T follicular helper cell (primary cell): Measurements from ENCODE around the gene LIF.
A peak's percentile ranks its signal among the peaks of the same experiment; 100 is the strongest.

Experiments
- DNase-seq: peaks from one replicate; pipeline ENCODE4 v3.0.0-alpha.2; 2020; ENCODE audit warnings: low read depth
- total RNA-seq, 2 experiments: gene quantifications; one replicate each; lab custom pipeline; 2026; lab: John Stamatoyannopoulos, UW

LIF gene
- 1.4 to 457 reads per million in 2 experiments for total RNA-seq

GRCh38 chr22:30245985-30246813, at the start of gene LIF:
LIF (minus strand) TSS chr22:30246759; CDS start chr22:30246695, 64 bp downstream.
- DNase-seq, result peak; percentile 20

- no peak for DNase-seq
Observed at GRCh38 chr22:30296324-30296723, 49.8 kb upstream of the LIF start.

DNA sequence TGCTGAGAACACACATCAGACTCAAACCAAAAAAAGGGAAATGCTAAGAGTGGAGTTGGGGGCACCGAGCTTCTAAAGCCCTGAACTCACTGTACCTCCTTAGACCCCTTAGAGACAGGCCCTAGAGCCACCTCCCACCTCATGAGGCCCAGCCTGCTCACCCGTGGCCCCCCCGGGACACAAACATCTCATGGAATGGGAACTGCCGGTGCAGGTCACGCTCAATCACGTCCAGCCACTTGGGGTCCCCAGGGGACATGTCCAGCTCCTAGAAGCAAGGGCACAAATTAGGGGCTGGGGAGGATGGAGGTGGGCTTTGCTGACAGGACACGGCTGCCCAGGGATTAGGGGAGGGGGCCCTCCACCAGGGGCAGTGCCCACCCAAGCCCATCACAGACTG, 49.0 kb upstream of the LIF start:
- DNase-seq, result no peak

DNA sequence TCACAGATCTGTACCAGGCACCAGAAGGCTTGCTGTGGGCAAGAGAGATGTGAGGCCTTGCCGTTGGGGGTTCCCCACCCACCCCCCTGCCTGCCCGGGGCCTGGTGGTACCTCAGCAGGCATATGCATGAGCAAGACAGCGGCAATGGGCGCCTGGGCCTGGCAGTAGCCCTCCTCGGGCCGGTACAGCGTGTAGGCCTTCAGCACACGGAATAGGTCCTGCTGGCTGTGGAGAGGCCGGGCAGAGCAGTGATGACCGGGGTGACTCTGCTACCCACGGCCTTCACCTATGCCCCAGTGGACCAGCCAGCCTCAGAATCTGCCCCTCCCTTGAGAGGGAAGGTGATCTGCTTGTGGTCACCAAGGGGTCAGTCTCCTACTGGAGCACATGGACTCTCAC, 48.3 kb upstream of the LIF start:
- no peak for DNase-seq

DNA sequence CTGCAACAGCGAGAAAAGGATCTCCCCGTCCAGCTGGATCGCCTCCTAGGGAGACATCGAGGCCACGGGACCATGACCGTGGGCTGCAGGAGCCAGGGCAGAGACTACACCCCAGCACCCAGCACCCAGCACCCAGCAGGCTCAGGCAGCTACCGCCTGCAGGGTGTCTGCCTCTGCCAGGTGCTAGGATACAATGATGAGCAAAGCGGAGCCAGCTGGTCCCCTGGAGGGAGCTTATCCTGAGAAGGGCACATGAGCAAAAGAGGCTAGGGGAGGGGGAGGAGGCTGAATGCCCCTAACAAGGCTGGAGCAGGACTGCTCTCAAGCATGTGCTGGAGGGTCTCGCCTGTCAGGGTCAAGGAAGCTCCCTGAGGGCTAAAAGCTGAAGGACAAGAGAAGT, 47.5 kb upstream of the LIF start:
- DNase-seq, result no peak

GRCh38 chr22:30293026-30293425, 46.5 kb upstream of the LIF start:
- no peak for DNase-seq

- no peak for DNase-seq
Observed at GRCh38 chr22:30292069-30292970, 45.8 kb upstream of the LIF start.

GRCh38 chr22:30291058-30291892, 44.7 kb upstream of the LIF start:
- DNase-seq, result no peak

GRCh38 chr22:30290342-30291057, 43.9 kb upstream of the LIF start:
- no peak for DNase-seq

DNA sequence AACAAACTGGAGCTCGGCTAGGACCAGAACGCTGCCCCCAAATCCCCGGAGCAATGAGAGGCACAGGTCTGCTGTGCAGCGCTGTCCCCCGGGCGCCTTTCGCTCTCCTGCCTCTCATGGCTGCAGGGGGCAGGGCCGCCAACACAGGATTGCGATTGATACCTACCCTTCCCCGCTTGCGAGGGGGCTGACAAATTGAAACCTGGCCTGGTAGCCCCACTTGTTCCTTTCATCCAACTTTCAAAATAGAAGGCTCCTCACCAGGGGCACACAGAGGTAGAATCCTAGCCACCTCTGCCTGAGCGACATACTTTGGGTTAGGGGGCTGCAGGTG, 43.4 kb upstream of the LIF start:
- no peak for DNase-seq

GRCh38 chr22:30289141-30289979, 42.8 kb upstream of the LIF start, which contains the start of gene CASTOR1:
CASTOR1 (minus strand) TSS chr22:30289505; CDS start chr22:30289497, 8 bp downstream.
- DNase-seq, result peak; percentile 83

- no peak for DNase-seq
Observed at GRCh38 chr22:30288419-30289140, 42.0 kb upstream of the LIF start.

- peak; percentile 83 for DNase-seq
Observed at GRCh38 chr22:30287648-30288418, 41.3 kb upstream of the LIF start.

DNA sequence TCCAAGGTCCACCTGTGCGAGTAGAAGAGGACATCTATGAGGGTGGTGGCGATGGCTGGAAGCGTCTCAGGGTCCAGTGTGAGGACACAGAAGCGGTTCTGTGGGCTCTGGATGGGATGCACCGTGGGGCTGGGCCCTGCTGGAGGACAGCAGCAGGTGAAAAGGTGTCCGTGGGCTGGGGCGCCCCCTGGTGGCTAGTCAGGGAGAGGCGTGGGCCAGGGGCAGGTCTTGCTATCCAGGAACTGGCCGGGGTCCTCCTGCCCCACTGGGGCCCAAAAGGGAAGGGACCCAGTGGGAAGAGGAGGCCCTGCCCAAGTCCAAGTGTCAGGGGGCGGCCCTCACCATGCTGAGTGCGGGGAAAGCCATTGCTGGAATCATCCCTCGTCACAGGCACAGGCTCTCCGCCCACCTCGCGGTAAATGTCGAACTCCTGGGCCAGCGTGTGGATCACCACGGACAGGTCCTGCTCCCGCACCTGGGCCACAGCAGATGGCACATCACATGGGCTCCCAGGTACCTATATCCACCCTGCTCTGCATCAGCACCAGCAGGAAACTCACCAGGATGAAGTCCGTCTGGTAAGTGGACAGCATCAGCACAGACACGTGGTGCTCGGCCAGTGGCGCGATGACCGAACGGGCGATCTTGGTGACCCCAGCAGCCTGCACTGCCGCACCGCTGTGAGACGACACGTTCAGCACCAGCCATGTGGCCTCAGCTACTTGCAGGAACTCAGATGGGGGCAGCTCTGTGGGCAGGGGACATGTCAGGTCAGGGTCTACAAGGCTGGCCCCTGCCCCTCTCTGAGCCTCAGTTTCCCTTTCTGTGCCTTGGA, 40.5 kb upstream of the LIF start:
- peak; percentile 78 for DNase-seq

GRCh38 chr22:30286331-30286730, 39.8 kb upstream of the LIF start:
- DNase-seq, result no peak

- DNase-seq, result no peak
Observed at GRCh38 chr22:30285846-30286200, 39.3 kb upstream of the LIF start.

- DNase-seq, result no peak
Observed at GRCh38 chr22:30285176-30285845, 38.8 kb upstream of the LIF start.
